Subcutaneous adipose tissue (tissue), 4 donors: ENCODE data around the gene BRICD5. TPM values are rescaled to one million over a fixed set of nuclear protein-coding genes. Genes with fewer than 3 reads are reported as not detected.

Source experiments
- CTCF ChIP-seq: fragments of 450-650 bp; IDR thresholded peaks from one replicate; pipeline ENCODE4 v1.5.1; 2016; ENCODE audit warnings: low read depth, mild to moderate bottlenecking, control low read depth, antibody characterized with exemption, moderate library complexity
- total RNA-seq, 4 donors: library from RNA; depleted of rRNA; stranded (reverse); fragments of >200 nt; gene quantifications; one replicate each; pipeline ENCODE4 v1.1.0, GENCODE V29; 2016

BRICD5 gene
- total RNA-seq, 4 donors from 2014 or later, result 0.66 to 6.0 (median 4.1) TPM

DNA sequence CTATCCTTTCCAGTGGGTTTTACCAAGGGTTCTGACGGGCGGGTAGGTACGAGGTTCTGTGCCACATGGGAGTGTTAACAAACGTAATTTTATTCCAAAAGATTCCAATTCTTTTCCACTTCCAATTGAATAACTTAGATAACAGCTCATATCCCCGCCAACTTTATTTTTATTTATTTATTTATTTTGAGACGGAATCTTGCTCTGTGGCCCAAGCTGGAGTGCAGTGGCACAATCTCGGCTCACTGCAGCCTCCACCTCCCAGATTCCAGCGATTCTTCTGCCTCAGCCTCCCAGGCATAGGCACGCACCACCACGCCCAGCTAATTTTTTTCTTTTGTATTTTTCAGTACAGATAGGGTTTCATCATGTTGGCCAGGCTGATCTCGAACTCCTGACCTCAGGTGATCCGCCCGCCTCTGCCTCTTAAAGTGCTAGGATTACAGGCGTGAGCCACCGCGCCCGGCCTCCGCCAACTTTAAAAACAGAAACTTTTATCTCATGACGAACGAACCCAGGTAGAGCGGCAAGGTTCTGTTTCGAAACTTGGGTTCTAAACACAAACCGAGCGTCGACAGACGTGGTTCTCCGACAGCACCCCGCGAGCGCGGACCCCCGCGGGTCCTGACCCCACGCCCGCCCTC, 40.1 kb upstream of the BRICD5 start:
- TF ChIP-seq CTCF, result no peak

- no peak for TF ChIP-seq CTCF
Observed at GRCh38 chr16:2246301-2246885, 35.7 kb upstream of the BRICD5 start.

DNA sequence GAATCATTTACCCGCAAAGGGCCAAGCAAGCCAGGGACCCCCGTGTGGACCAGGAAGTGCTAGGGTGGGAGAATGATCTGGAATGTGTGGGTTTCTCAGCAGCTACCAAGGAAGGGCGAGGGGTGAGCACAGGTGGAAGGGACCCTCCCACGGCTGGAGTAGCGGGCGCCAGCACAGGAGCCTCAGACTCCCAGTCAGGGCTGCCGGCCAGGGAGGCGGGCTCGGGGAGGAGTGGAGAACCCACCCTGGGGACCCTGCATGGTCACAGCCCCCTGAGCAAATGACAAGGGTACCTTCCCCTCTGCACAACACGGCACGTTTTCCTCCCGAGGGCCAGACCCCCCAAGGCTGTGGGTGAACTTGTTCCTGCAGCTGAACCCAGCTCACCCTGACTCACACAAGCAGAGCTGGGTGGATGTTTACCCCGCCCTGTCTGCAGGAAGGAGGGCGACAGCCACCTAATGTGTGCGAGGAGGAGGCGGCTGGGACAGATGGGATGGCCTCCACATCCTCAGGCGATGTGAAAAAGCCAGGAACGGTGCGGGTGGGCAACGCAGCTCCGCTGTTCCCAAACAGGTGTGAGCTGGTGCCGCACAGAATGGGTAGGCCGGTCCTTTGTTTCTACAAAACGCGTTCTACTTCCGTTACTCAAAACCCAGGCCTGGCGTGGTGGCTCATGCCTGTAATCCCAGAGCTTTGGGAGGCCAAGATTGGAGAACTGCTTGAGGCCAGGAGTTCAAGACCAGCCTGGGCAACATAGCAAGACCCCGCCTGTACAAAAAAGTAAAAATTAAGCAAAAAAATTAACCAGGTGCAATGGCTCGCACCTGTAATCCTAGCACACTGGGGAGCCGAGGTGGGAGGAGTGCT, 34.5 kb upstream of the BRICD5 start:
- no peak for TF ChIP-seq CTCF

DNA sequence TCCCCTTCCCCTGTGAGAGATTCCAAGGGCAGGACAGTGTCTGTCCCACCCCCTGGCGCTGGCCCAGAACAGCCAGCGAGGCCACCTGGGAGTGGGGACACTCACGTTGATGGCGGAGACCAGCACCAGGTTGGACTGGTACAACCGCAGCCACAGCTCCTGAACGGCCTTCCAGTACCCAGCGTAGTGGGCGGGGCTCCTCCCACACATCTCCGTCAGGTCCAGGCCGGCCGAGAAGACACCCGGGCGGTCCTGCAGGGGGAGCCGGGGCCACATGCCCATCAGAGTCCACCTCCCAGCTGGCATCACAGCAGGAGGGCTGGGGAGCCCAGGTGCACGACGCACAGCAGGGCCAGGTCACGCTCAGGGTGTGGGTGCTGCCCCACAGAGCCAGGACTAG, 33.6 kb upstream of the BRICD5 start:
- no peak for TF ChIP-seq CTCF

- no peak for TF ChIP-seq CTCF
Observed at GRCh38 chr16:2243781-2244180, 33.1 kb upstream of the BRICD5 start.

DNA sequence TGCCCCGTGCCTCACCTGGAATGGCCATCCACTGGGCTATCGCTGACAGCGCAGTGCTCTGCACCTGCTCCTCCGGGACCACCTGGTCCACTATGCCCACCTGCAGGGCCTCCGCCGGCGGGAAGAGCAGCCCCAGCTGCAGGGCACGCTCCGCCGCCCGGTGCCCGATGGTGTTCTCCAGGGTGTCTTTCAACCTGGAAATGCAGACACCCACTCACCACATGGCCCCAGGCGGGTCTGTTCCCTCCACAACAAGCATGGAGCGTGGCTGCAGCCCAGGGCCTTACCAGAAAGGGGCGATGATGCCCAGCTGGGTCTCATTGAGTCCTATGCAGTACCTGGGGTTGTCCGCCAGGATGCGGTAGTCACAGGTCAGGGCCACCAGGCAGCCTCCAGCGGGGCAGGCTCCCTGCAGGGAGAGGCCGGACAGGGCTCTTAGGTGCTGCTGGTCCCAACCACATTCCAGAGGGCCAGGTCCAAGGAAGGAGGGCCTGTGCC, 32.4 kb upstream of the BRICD5 start:
- no peak for TF ChIP-seq CTCF

- TF ChIP-seq CTCF, result no peak
Observed at GRCh38 chr16:2242598-2242997, 31.9 kb upstream of the BRICD5 start.
